ENCODE data around the gene FGB. TPM values are rescaled to one million over a fixed set of nuclear protein-coding genes. Genes with fewer than 3 reads are reported as not detected.

FGB gene
- total and polyA plus RNA-seq, 9 of the 15 experiments (the other 6 are each of a cell fraction or from before 2014, with no cell fraction given), result 0.07 to 1.9 (median 0.13) TPM; not detected in 6

DNA sequence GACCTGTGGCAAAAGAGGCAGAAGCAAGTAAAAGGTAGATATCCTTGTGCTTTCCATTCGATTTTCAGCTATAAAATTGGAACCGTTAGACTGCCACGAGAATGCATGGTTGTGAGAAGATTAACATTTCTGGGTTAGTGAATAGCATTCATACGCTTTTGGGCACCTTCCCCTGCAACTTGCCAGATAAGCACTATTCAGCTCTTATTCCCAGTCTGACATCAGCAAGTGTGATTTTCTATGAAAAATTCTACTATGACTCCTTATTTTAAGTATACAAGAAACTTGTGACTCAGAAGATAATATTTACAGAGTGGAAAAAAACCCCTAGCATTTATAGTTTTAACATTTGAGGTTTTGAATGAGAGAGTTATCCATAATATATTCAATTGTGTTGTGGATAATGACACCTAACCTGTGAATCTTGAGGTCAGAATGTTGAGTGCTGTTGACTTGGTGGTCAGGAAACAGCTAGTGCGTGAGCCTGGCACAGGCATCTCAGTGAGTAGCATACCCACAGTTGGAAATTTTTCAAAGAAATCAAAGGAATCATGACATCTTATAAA is 3.9 kb downstream of the FGB start (continued):
- TF ChIP-seq, protein P1, sequence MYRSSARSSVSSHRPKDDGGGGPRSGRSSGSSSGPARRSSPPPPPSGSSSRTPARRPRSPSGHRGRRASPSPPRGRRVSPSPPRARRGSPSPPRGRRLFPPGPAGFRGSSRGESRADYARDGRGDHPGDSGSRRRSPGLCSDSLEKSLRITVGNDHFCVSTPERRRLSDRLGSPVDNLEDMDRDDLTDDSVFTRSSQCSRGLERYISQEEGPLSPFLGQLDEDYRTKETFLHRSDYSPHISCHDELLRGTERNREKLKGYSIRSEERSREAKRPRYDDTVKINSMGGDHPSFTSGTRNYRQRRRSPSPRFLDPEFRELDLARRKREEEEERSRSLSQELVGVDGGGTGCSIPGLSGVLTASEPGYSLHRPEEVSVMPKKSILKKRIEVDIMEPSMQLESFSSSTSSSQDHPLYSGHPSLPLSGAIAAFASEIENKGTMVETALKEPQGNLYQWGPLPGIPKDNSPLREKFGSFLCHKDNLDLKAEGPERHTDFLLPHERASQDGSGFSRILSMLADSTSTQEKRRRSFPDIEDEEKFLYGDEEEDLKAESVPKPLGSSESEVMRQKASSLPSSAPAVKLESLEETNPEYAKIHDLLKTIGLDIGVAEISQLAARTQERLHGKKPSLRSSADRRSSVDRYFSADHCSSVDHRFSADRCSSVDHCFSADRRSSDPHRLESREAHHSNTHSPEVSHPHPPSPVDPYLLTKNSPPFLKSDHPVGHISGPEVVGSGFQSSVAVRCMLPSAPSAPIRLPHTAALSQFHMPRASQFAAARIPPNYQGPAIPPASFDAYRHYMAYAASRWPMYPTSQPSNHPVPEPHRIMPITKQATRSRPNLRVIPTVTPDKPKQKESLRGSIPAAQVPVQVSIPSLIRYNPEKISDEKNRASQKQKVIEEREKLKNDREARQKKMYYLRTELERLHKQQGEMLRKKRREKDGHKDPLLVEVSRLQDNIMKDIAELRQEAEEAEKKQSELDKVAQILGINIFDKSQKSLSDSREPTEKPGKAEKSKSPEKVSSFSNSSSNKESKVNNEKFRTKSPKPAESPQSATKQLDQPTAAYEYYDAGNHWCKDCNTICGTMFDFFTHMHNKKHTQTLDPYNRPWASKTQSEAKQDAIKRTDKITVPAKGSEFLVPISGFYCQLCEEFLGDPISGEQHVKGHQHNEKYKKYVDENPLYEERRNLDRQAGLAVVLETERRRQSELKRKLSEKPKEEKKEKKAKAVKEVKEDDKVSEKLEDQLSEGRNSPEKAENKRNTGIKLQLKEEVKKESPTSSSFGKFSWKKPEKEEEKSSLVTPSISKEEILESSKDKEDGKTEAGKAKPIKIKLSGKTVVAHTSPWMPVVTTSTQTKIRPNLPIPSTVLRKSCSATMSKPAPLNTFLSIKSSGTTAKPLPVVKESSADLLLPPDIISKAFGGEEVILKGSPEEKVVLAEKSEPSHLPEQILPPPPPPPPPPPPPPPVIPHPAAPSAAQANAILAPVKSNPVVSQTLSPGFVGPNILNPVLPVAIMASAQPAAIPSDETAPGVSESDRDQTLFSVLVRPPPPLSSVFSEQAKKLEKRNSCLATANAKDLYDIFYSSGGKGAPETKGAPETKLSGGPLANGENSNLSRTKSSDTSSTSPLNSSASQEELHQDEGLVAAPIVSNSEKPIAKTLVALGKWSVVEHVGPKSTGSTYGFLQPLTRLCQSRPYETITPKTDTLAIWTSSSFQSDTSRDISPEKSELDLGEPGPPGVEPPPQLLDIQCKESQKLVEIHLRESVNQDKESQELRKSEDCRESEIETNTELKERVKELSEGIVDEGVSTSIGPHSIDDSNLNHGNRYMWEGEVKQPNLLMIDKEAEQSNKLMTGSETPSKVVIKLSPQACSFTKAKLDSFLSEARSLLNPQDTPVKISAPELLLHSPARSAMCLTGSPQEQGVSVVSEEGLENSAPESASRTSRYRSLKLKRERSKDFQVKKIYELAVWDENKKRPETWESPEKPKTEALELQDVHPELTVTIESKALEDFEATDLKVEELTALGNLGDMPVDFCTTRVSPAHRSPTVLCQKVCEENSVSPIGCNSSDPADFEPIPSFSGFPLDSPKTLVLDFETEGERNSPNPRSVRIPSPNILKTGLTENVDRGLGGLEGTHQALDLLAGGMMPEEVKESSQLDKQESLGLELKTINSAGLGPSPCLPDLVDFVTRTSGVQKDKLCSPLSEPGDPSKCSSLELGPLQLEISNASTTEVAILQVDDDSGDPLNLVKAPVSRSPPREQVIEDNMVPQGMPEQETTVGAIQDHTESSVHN (IDR thresholded peaks at IDR 0.05; ENCODE audit: borderline replicate concordance in 1 of 2, low read depth in 1 of 2), result no peak
- TF ChIP-seq ZNF316 (IDR thresholded peaks at IDR 0.05) (no peak), ZNF696 (CRISPR knock-in tag; conservative IDR thresholded peaks at IDR 0.05) (no peak), SOX6 (IDR thresholded peaks at IDR 0.05) (no peak), HMG20B (CRISPR knock-in tag; IDR thresholded peaks at IDR 0.05) (no peak), GTF2F1 (IDR thresholded peaks at IDR 0.05; ENCODE audit: low read depth, low read length) (no peak), XRCC5 (IDR thresholded peaks at IDR 0.05; ENCODE audit: low read depth, low read length) (no peak), TAF7 (tag; IDR thresholded peaks at IDR 0.05) (no peak)
- TF ChIP-seq, protein P2, sequence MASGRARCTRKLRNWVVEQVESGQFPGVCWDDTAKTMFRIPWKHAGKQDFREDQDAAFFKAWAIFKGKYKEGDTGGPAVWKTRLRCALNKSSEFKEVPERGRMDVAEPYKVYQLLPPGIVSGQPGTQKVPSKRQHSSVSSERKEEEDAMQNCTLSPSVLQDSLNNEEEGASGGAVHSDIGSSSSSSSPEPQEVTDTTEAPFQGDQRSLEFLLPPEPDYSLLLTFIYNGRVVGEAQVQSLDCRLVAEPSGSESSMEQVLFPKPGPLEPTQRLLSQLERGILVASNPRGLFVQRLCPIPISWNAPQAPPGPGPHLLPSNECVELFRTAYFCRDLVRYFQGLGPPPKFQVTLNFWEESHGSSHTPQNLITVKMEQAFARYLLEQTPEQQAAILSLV (tag; IDR thresholded peaks at IDR 0.05), result no peak

Data from K562 (cell line).